Measurements from ENCODE around the gene FILIP1L. TPM values are rescaled to one million over a fixed set of nuclear protein-coding genes. Genes with fewer than 3 reads are reported as not detected.

Gene FILIP1L
- total and polyA plus RNA-seq, 2 of the 4 experiments (the other 2 are of a cell fraction) = 11.5 to 19.9 TPM

GRCh38 chr3:100072326-100073048 is 41.8 kb downstream of the FILIP1L start:
- H3K9me3 ChIP-seq (ENCODE audit: control insufficient read depth, insufficient read depth, low read length) = no peaks in the 10 kb centered on the region
- ATAC-seq (ENCODE audit: low read depth) = no peak
- in situ Hi-C loops (cut with MboI; ENCODE audit: low sequenced_read_pairs) = loop anchor here (25.0 kb wide), 2 partner anchors 110 to 210 kb away; no protein-coding TSS in a partner anchor
- TF ChIP-seq RAD21 (IDR thresholded peaks at IDR 0.05; ENCODE audit: low read length) = no peak
- TF ChIP-seq FOS (IDR thresholded peaks at IDR 0.05; ENCODE audit: low read depth, low read length) = no peak
- TF ChIP-seq USF2 (IDR thresholded peaks at IDR 0.05; ENCODE audit: low read depth, low read length) = no peak
- TF ChIP-seq NFE2L2 (IDR thresholded peaks at IDR 0.05; ENCODE audit: low read depth, low read length) = no peak
- no peak for TF ChIP-seq RCOR1 (IDR thresholded peaks at IDR 0.05; ENCODE audit: insufficient replicate concordance, low read length)
- no peak for TF ChIP-seq POLR2A (IDR thresholded peaks at IDR 0.05; ENCODE audit: low read depth, low read length)
- TF ChIP-seq CTCF (conservative IDR thresholded peaks at IDR 0.05; ENCODE audit: low read depth, low read length) = no peak
- no peak for TF ChIP-seq CHD1 (IDR thresholded peaks at IDR 0.05; ENCODE audit: low read depth, low read length)
- TF ChIP-seq CEBPB (IDR thresholded peaks at IDR 0.05; ENCODE audit: low read depth, low read length) = no peak
- no peak for TF ChIP-seq SMC3 (IDR thresholded peaks at IDR 0.05; ENCODE audit: low read depth, low read length)
- TF ChIP-seq BHLHE40 (IDR thresholded peaks at IDR 0.05; ENCODE audit: low read depth, low read length) = no peak
- no peak for TF ChIP-seq ELK1 (IDR thresholded peaks at IDR 0.05; ENCODE audit: borderline replicate concordance, low read depth, low read length)
- no peak for TF ChIP-seq RFX5 (IDR thresholded peaks at IDR 0.05; ENCODE audit: low read depth, low read length)
- TF ChIP-seq MXI1 (IDR thresholded peaks at IDR 0.05; ENCODE audit: borderline replicate concordance, low read depth, low read length) = no peak

More at GRCh38 chr3:100072326-100073048, 41.8 kb downstream of the FILIP1L start:
- dilution Hi-C loops (cut with HindIII; ENCODE audit: low sequenced_read_pairs, unreplicated experiment) = no loop called here
- Histone ChIP-seq H2AFZ (replicated peaks; ENCODE audit: low read length, poor library complexity) (no peak overlapping the region), H3K27ac (ENCODE audit: insufficient read depth, low read length) (peak overlapping the region; percentile 63; the same call in 1 of the 2 replicates), H3K9ac (ENCODE audit: low read depth, low read length) (no peak overlapping the region), H3K9me1 (ENCODE audit: insufficient read depth, low read length) (peaks cover 13% of the 10 kb centered on the region), H4K8ac (ENCODE audit: low read depth in 2 of 2, low read length in 2 of 2) (peak overlapping the region; percentile 46 to 84), H2BK20ac (ENCODE audit: low read depth, low read length) (peak overlapping the region; percentile 94), H2AK9ac (replicated peaks; ENCODE audit: low read depth, low read length, poor library complexity) (no peak overlapping the region), H3K36me3 (ENCODE audit: control insufficient read depth, insufficient read depth, low read length) (no peaks in the 10 kb centered on the region), H2BK5ac (ENCODE audit: low read depth, low read length, poor library complexity, severe bottlenecking) (peak overlapping the region; percentile 98), H3K18ac (ENCODE audit: low read depth, low read length) (peak overlapping the region; percentile 99), H3K4ac (ENCODE audit: low read depth, low read length) (peak overlapping the region; percentile 77), H4K20me1 (ENCODE audit: insufficient read depth, low read length) (no peaks in the 10 kb centered on the region), H2BK15ac (ENCODE audit: low read depth, low read length) (peak overlapping the region; percentile 98; the same call in 2 of the 3 replicates), H3K4me2 (ENCODE audit: low read depth, low read length) (peak overlapping the region; percentile 44; the same call in 1 of the 2 replicates), H3K4me1 (ENCODE audit: control insufficient read depth, insufficient read depth, low read length) (peaks cover 27% of the 10 kb centered on the region), H3K23ac (ENCODE audit: low read depth, low read length) (peak overlapping the region; percentile 10), H4K91ac (ENCODE audit: insufficient read depth, low read depth, low read length) (peak overlapping the region; percentile 67), H3K79me1 (ENCODE audit: low read depth in 1 of 2, low read length in 2 of 2) (peaks cover 9 to 21% of the 10 kb centered on the region in 2 experiments; a peak in 3 of 4 replicates), H2BK120ac (ENCODE audit: low read depth, low read length) (peak overlapping the region; percentile 90), H3K56ac (ENCODE audit: extremely low read depth, insufficient read depth, low read length) (no peak overlapping the region), H3K14ac (replicated peaks; ENCODE audit: low read depth, low read length) (peak overlapping the region; percentile 31), H2AK5ac (ENCODE audit: low read depth, low read length) (peak overlapping the region; percentile 99), H4K5ac (ENCODE audit: low read depth, low read length) (peak overlapping the region; percentile 61), H3K4me3 (ENCODE audit: insufficient read depth, low read depth, low read length) (no peak overlapping the region), H3K27me3 (ENCODE audit: control insufficient read depth, insufficient read depth, low read length) (no peaks in the 10 kb centered on the region)
- no CpG with 5 or more reads among the region's 3 CpGs for WGBS, 2 experiments (ENCODE audit: extremely low coverage in 2 of 2, insufficient read length in 1 of 2)
- BruUV-seq (replicated peaks) = no TSS peak
- no peak for DNase-seq
- intact Hi-C loops (cut with micrococcal nuclease) = loop anchor here (10.0 kb wide), 1 partner anchor 1602 kb away; the partner anchor contains the start of gene ZBTB11
- ChIA-PET CTCF (interaction anchor here (1.4 kb wide), 1 partner anchor 229 kb away, joined by 4 read pairs; no protein-coding TSS in a partner anchor), POLR2A (ENCODE audit: unreplicated experiment) (no interaction called here)

All from IMR-90 (cell line).